A549 (cell line): ENCODE results near the gene CDC40. TPM values are rescaled to one million over a fixed set of nuclear protein-coding genes. Genes with fewer than 3 reads are reported as not detected.

Source experiments
- ATAC-seq, 2 experiments: fragments of 200-7000 bp in 1 of 2; fragments of >200 bp in 1 of 2; cut with Nextera tagmentation in 1 of 2; cut with Tn5 transposase in 1 of 2; 3 replicates each; pipeline versions ENCODE4 v1.8.0 to v1.9.1; 2018 to 2020; ENCODE audit warnings: mild to moderate bottlenecking in 1 of 2, moderate library complexity in 1 of 2
- CTCF ChIA-PET: fragments of 300-600 bp; sonication (Branson Sonifier 250); formaldehyde crosslinking; extraction: SDS; loops from one replicate; lab custom pipeline; 2021; ENCODE audit warnings: antibody characterized with exemption, inconsistent platforms; lab: Yijun Ruan, JAX
- POLR2A ChIA-PET: fragments of 350-600 bp; formaldehyde crosslinking; extraction: SDS; loops from one replicate; lab custom pipeline; 2021; ENCODE audit warnings: antibody characterized with exemption, inconsistent platforms; lab: Yijun Ruan, JAX
- DNase-seq, 2 experiments: peaks; one replicate each; pipeline versions ENCODE4 v3.0.0 to v3.0.0-alpha.2; 2011 to 2016; ENCODE audit warnings: low read depth in 1 of 2, low spot score in 1 of 2
- FAIRE-seq: peaks from 2 replicates; lab custom pipeline; 2011; peaks lifted over from hg19 to GRCh38; lab: Jason Lieb, UNC
- H3K27ac ChIP-seq, 2 experiments: fragments of >200 bp; sonication (Bioruptor Twin); formaldehyde crosslinking; 3 replicates each; pipeline ENCODE4 v1.5.1; 2016 to 2017
- H3K4me1 ChIP-seq: fragments of >200 bp; sonication (Bioruptor Twin); formaldehyde crosslinking; 3 replicates; pipeline ENCODE4 v1.6.1; 2016
- H3K4me2 ChIP-seq: fragments of >200 bp; sonication (Bioruptor Twin); formaldehyde crosslinking; 3 replicates; pipeline ENCODE4 v1.6.1; 2016
- H3K4me3 ChIP-seq: fragments of >200 bp; sonication (Bioruptor Twin); formaldehyde crosslinking; 3 replicates; pipeline ENCODE4 v1.5.1; 2016
- H3K9me3 ChIP-seq: fragments of >200 bp; sonication (Bioruptor Twin); formaldehyde crosslinking; 3 replicates; pipeline ENCODE4 v1.6.1; 2016
- ATOH8 ChIP-seq: fragments of 250-450 bp; sonication (Bioruptor Pico); IDR thresholded peaks from 2 replicates; pipeline ENCODE4 v1.5.0; 2020; ENCODE audit warnings: low read depth, mild to moderate bottlenecking, moderate library complexity
- CBX2 ChIP-seq: fragments of 200-600 bp; sonication (generic); IDR thresholded peaks from 2 replicates; pipeline ENCODE4 v1.6.1; 2016; ENCODE audit warnings: low read depth, mild to moderate bottlenecking, borderline replicate concordance
- CHD2 ChIP-seq: fragments of 150-350 bp; IDR thresholded peaks from 2 replicates; pipeline ENCODE4 v1.6.1; 2014; ENCODE audit warnings: low read length; ENCODE audit not compliant: partially characterized antibody
- E2F6 ChIP-seq: IDR thresholded peaks from 2 replicates; pipeline ENCODE4 v1.6.1; 2012; ENCODE audit warnings: low read depth, borderline replicate concordance
- FOSB ChIP-seq: fragments of 250-450 bp; sonication (Bioruptor Pico); IDR thresholded peaks from 2 replicates; pipeline ENCODE4 v1.5.0; 2020; ENCODE audit warnings: mild to moderate bottlenecking, moderate library complexity
- FOSL2 ChIP-seq, 2 experiments: fragments of 450-650 bp in 1 of 2; fragments of >200 bp in 1 of 2; sonication (Bioruptor Twin) in 1 of 2; formaldehyde crosslinking; IDR thresholded peaks; 2 replicates each; pipeline versions ENCODE4 v1.5.0 to v1.6.1; 2016 to 2020; ENCODE audit warnings: mild to moderate bottlenecking in 1 of 2, moderate library complexity in 1 of 2
- GATA3 ChIP-seq: IDR thresholded peaks from 2 replicates; pipeline ENCODE4 v1.6.1; 2012; ENCODE audit warnings: borderline replicate concordance
- HMGXB4 ChIP-seq: fragments of 250-450 bp; sonication (Bioruptor Pico); IDR thresholded peaks from 2 replicates; pipeline ENCODE4 v1.5.0; 2021; ENCODE audit warnings: mild to moderate bottlenecking, moderate library complexity, borderline replicate concordance
- HOXB5 ChIP-seq: fragments of 250-450 bp; sonication (Bioruptor Pico); IDR thresholded peaks from 2 replicates; pipeline ENCODE4 v1.5.0; 2020; ENCODE audit warnings: mild to moderate bottlenecking, moderate library complexity
- JUN ChIP-seq, 2 experiments: fragments of >200 bp; sonication (Bioruptor Twin); formaldehyde crosslinking; IDR thresholded peaks; 2 replicates in 1 of 2; 3 replicates in 1 of 2; pipeline ENCODE4 v1.6.1; 2016 to 2017
- KDM1A ChIP-seq: fragments of 200-600 bp; sonication (generic); IDR thresholded peaks from 2 replicates; pipeline ENCODE4 v1.6.1; 2016; ENCODE audit warnings: low read depth, mild to moderate bottlenecking
- MAZ ChIP-seq: fragments of 150-350 bp; IDR thresholded peaks from 2 replicates; pipeline ENCODE4 v1.6.1; 2014; ENCODE audit warnings: antibody characterized with exemption, low read depth, low read length, borderline replicate concordance
- POLR2A ChIP-seq: IDR thresholded peaks from 2 replicates; pipeline ENCODE4 v1.6.1; 2012; ENCODE audit warnings: mild to moderate bottlenecking, low read length
- POLR2AphosphoS2 ChIP-seq: conservative IDR thresholded peaks from 2 replicates; pipeline ENCODE4 v1.6.1; 2012; ENCODE audit warnings: low read length, improper control_type of control experiment, inconsistent platforms
- RAD21 ChIP-seq, 2 experiments: fragments of >200 bp in 1 of 2; sonication (Bioruptor Twin) in 1 of 2; formaldehyde crosslinking in 1 of 2; IDR thresholded peaks in 1 of 2; conservative IDR thresholded peaks in 1 of 2; 2 replicates in 1 of 2; 3 replicates in 1 of 2; pipeline ENCODE4 v1.6.1; 2012 to 2018; ENCODE audit warnings: inconsistent platforms in 1 of 2
- TFCP2L1 ChIP-seq: fragments of 250-450 bp; sonication (Bioruptor Pico); IDR thresholded peaks from 2 replicates; pipeline ENCODE4 v1.5.0; 2021; ENCODE audit warnings: mild to moderate bottlenecking
- TP53 ChIP-seq: fragments of 250-450 bp; sonication (Bioruptor Pico); IDR thresholded peaks from 2 replicates; pipeline ENCODE4 v1.5.0; 2021; ENCODE audit warnings: mild to moderate bottlenecking, moderate library complexity
- ZNF302 ChIP-seq: fragments of 250-450 bp; sonication (Bioruptor Pico); IDR thresholded peaks from 2 replicates; pipeline ENCODE4 v1.9.0; 2021; ENCODE audit warnings: inconsistent platforms, mild to moderate bottlenecking, moderate library complexity
- WGBS: methylation state at CpG from one replicate; pipeline ENCODE4 v1.1.6; 2017; ENCODE audit errors: missing lambda C conversion rate; 5-methylcytosine and 5-hydroxymethylcytosine counted together
- polyA plus RNA-seq, 4 experiments: library from polyadenylated mRNA; depleted of rRNA in 3 of 4; stranded (reverse); fragments of >200 nt; fragmentation: RNase III in 1 of 4; extraction: RNeasy Plus Mini Kit Qiagen cat#74134 plus additional on column Dnase treatment in 1 of 4; gene quantifications; 2 replicates in 3 of 4; 3 replicates in 1 of 4; pipeline ENCODE4 v1.2.3, GENCODE V29; 2011 to 2017
- TF ChIP-seq, protein P1 (sequence below): fragments of 150-350 bp; IDR thresholded peaks from 2 replicates; pipeline ENCODE4 v1.6.1; 2014; ENCODE audit warnings: low read depth, mild to moderate bottlenecking, low read length
- TF ChIP-seq, protein P2 (sequence below): fragments of >200 bp; sonication (Bioruptor Twin); formaldehyde crosslinking; IDR thresholded peaks from 2 replicates; pipeline ENCODE4 v1.6.1; 2016
- TF ChIP-seq, protein P3 (sequence below): fragments of >200 bp; sonication (Bioruptor Twin); formaldehyde crosslinking; IDR thresholded peaks from 3 replicates; pipeline ENCODE4 v1.6.1; 2016

The CDC40 gene
- polyA plus RNA-seq, 2 of the 4 experiments (the other 2 are of a cell fraction) = 11.6 to 22.2 TPM

- 88% methylated on average over 3 of the region's 3 CpGs for WGBS
- no peak for ATAC-seq
- Histone ChIP-seq H3K9me3 (no peaks in the 10 kb centered on the region), H3K4me2 (no peak overlapping the region), H3K4me3 (no peak overlapping the region), H3K4me1 (peaks cover 32% of the 10 kb centered on the region), H3K27ac (no peak overlapping the region)
- ChIA-PET CTCF (no interaction called here), POLR2A (no interaction called here)
- no peak for FAIRE-seq
- no peak for DNase-seq
- TF ChIP-seq MAZ (no peak), TFCP2L1 (CRISPR knock-in tag) (no peak), JUN (IDR thresholded peaks at IDR 0.05) (no peak), HOXB5 (CRISPR knock-in tag) (no peak), CHD2 (no peak), HMGXB4 (no peak), ATOH8 (CRISPR knock-in tag) (no peak), RAD21 (conservative IDR thresholded peaks at IDR 0.05 in 1 of 2, IDR thresholded peaks at IDR 0.05 in 1 of 2) (no peak), ZNF302 (CRISPR knock-in tag) (no peak), KDM1A (no peak), POLR2AphosphoS2 (no peak), FOSB (no peak), TP53 (CRISPR knock-in tag) (no peak), CBX2 (no peak), E2F6 (no peak), GATA3 (no peak), FOSL2 (IDR thresholded peaks at IDR 0.05) (no peak), FOSL2 (CRISPR knock-in tag; IDR thresholded peaks at IDR 0.05) (no peak)
- TF ChIP-seq, protein P1, sequence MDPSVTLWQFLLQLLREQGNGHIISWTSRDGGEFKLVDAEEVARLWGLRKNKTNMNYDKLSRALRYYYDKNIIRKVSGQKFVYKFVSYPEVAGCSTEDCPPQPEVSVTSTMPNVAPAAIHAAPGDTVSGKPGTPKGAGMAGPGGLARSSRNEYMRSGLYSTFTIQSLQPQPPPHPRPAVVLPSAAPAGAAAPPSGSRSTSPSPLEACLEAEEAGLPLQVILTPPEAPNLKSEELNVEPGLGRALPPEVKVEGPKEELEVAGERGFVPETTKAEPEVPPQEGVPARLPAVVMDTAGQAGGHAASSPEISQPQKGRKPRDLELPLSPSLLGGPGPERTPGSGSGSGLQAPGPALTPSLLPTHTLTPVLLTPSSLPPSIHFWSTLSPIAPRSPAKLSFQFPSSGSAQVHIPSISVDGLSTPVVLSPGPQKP = no peak
- TF ChIP-seq, protein P2, sequence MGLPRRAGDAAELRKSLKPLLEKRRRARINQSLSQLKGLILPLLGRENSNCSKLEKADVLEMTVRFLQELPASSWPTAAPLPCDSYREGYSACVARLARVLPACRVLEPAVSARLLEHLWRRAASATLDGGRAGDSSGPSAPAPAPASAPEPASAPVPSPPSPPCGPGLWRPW = no peak
- TF ChIP-seq, protein P3, sequence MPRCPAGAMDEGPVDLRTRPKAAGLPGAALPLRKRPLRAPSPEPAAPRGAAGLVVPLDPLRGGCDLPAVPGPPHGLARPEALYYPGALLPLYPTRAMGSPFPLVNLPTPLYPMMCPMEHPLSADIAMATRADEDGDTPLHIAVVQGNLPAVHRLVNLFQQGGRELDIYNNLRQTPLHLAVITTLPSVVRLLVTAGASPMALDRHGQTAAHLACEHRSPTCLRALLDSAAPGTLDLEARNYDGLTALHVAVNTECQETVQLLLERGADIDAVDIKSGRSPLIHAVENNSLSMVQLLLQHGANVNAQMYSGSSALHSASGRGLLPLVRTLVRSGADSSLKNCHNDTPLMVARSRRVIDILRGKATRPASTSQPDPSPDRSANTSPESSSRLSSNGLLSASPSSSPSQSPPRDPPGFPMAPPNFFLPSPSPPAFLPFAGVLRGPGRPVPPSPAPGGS = no peak
Measured at GRCh38 chr6:110185879-110186278, 5.7 kb downstream of the CDC40 start.

DNA sequence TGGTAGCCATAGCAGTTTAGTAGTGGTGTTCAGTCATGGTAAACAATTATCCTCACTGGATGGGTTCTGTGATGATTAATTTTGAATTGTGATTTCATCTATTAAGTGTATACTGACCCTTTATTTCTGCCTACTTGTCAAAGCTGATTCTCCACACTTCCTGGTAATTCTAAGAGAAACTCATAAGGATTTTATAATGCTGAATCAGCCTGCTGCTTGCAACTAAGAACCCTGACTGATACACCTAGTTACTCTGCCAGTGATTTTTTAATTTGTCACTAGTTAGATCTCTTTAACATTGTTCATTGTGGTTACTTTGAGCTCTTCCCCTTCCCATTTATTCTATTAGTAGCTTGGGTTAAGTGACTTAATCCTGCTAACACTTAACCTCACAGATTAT is 8.6 kb downstream of the CDC40 start:
- ChIA-PET CTCF (interaction anchor here (0.7 to 1.6 kb wide), 2 partner anchors 10 to 17 kb away, joined by 3 to 5 read pairs; no protein-coding TSS in a partner anchor), POLR2A (no interaction called here)

More for the DNA sequence above, 8.6 kb downstream of the CDC40 start:
- TF ChIP-seq POLR2A (no peak), HMGXB4 (no peak)
- Histone ChIP-seq H3K4me3 (no peak overlapping the region), H3K27ac (no peak overlapping the region), H3K9me3 (no peaks in the 10 kb centered on the region), H3K4me2 (no peak overlapping the region), H3K4me1 (peaks cover 6% of the 10 kb centered on the region; the same call in 2 of the 3 replicates)
- DNase-seq = no peak
- no peak for ATAC-seq
- FAIRE-seq = no peak
